ENCODE data around the gene PXDN.
"Not testable (repeated sequence)": the region's sequence is repeated elsewhere in the genome, so short reads cannot be mapped to it uniquely, and the experiment has no call there.

PXDN gene

DNA sequence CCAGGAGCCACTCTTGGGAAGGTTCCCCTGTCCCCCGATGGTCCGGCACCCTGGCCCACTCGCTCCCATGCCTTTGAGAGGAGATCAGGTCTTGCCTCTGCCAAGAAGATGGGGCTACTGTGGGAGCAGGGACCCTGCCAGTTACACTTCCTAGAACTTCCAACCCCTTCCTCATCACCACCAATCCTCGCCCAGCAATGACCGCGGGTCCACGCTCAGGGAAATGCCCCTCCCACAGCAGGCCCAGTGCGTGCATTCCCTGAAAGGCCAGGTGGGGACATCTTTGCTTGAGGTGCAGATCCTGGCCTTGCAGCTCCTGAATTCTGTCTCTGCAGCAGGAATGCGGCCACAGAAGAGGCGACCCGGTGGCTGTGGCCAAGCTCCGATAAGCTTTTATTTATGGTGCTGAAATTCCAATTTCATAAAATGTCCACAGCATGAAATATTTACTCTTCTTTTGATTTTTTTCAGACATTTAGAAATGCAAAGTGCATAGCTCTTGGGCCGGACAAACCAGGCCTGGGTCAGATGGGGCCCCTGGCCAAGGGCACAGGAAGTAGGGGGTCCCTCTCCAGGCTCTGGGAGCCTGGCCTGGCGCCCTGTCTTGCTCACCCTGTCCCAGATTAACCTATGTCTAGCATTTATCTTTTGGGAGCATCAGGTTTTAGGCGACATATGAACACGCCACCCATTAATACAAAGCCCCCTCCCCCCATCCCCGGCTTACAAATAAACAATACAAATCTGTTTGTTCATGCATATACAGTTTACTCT is 29.8 kb downstream of the PXDN start:
- no peak overlapping the region for H3K4me3 ChIP-seq (ENCODE audit: low read length)
- DNase-seq (ENCODE audit: low read depth, low spot score) = no peak

DNA sequence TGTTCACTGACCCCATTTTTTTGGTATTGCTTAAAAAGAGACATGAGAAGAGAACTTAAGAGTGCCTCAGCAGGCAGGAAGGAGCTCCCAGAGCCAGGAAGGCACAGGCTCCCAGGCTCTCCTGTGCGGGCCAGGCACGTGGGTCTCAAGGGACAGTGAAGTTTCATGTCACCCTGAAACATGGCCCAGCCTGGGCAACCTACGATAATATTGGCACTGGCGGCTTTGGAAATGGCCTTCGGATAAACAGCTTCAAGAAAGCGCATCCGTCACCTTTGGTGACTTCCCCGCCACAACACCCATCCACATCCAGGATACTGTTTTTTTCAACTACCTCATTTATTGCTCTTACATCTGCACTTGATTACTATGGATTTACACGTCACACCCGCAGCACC is 30.5 kb downstream of the PXDN start:
- no peak overlapping the region for H3K4me3 ChIP-seq (ENCODE audit: low read length)
- no peak for DNase-seq (ENCODE audit: low read depth, low spot score)

DNA sequence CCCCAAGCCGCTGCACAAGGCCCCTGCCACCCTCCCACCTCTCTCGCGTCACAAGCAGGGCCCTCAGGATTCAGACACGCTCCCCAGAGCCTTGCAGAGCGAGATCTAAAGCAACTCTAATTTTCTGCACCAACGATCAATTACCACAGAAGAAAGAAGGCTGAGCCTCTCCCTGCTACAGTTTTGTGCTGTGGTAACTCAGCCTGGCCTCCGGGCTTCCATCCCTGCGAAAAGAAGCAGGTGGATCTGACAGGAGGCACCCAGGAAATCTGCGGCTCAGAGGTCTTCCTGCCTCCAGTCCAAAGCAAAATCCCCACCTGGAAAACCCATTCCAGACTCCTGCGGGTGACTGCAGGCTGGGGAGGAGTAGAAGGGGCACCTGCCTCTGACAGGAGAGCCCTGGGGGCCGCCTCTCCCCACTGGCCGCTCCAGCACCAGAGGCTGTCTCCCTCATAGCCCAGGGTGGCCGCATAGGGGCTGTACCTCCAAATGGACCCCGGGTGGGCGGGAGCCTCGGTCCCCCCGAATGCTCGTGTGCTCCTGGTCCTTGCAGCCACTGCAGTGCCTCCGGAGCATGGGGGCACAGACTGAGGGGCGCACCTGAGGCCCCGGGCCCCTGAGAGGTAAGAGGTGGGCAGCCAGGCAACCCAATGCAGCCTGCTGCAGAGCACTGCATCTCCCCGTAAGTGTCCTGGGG is 31.0 kb downstream of the PXDN start:
- DNase-seq (ENCODE audit: low read depth, low spot score) = no peak
- H3K4me3 ChIP-seq (ENCODE audit: low read length) = no peak overlapping the region

DNA sequence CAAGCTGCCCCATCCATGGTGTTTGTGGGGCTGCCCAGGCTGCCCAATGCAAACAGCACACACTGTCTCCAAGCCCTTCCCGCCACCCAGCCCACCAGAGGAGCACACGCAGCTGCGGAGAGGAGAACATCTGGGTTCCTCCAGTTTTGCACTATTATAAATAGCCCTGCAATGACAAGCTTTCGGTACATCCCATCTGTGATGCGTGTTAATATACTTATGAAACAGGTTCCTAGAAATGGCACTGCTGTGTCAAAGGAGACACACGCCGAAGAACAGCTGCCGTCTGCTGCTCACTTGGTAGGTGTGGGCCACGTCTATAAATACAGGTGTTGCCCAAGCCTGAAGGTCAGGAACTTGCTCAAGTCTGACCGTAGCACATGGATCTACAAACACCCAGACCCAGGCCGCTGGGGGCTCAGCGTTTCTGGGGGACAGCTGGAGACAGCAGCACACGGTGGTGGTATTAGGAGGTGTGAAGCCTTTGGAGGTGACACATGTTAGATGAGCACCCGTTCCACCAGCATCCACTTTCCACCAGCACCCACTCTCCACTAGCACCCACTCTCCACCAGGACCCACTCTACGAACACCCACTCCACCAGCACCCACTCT is 34.3 kb downstream of the PXDN start:
- DNase-seq (ENCODE audit: low read depth, low spot score) = no peak
- no peak overlapping the region for H3K4me3 ChIP-seq (ENCODE audit: low read length)

DNA sequence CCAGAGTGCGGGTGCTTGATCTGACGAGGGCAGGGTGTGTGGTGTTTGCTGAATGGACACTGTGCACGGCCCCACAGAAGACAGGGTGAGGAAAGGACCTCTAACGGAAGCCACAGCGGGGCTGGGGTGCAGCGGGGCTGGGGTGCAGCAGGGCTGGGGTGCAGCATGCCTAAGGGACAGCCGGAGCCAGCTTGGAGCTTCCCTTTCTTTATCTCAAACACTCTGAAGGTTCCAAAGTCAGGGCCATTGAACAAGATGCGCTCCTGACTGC is 35.0 kb downstream of the PXDN start:
- no peak overlapping the region for H3K4me3 ChIP-seq (ENCODE audit: low read length)
- no peak for DNase-seq (ENCODE audit: low read depth, low spot score)

DNA sequence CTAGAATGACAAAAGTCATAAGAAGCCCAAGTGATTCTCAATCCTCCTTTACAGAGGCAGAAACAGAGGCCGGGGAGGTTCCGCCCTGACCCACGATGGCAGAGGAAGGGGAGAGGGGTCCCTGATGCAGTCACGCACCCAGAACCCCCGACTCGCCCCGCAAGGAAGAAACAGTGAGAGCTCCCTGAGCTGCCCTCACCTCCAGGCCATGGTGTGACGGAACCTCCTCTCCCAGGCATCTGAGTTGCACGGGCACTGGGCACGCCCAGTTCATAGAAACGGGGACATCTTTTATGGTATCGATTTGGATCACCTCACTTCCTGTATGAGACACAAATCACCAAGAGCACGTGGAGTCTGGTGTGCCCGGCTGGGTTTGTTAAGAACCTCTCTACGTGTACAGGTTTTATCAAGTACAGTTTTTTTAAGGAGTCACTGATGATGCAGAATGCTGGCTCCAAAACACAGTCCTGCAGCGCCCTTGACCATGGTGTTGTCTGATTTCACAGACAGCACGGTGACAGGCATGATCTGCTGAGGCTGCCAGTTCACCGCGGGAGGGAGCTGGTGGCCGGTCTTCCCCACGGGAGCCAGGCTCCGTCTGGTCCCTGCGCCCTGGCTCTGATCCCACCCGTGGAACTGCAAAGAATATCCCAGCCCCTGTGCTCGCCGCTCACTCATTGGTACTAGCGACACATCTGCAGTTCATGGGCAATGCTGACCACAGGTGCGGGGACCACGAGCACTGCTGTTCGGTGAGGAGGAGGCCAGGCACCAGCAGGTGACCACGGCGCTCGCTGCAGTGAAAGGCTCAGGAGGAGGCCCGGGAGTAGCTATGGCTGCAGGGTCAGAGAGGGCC is 35.6 kb downstream of the PXDN start:
- no peak for DNase-seq (ENCODE audit: low read depth, low spot score)
- no peak overlapping the region for H3K4me3 ChIP-seq (ENCODE audit: low read length)

DNA sequence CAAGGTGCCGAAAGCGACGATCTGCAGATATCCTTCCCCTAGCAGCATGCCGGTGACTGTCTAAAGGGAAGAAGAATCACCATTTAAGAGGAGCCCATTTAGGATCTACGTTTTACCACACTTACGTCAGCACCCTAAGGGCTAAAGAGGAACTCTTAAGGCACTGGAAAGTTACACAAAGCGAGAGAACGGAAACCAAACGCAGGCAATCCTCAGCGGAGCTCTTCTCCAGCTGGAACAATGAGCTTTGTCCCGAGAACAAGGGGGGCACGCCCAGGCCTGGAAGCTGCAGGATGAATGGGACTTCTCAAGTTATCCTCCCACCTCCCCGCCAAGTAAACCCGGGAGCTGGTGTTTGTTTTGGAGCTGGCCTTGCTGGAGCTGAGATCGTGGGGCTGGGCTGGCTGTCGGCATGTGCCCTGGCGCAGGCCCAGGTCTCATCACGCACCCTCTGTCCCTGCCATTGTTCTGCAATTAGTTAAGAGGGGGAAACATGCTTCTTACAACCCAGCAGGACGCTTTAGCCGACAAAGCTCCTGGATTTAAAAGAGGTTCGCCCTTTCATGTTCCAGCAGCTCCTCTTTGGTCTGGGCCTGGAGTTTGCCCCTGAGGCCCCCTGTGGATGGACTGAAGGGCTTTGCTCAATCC is 36.4 kb downstream of the PXDN start:
- no peak for DNase-seq (ENCODE audit: low read depth, low spot score)
- no peak overlapping the region for H3K4me3 ChIP-seq (ENCODE audit: low read length)

DNA sequence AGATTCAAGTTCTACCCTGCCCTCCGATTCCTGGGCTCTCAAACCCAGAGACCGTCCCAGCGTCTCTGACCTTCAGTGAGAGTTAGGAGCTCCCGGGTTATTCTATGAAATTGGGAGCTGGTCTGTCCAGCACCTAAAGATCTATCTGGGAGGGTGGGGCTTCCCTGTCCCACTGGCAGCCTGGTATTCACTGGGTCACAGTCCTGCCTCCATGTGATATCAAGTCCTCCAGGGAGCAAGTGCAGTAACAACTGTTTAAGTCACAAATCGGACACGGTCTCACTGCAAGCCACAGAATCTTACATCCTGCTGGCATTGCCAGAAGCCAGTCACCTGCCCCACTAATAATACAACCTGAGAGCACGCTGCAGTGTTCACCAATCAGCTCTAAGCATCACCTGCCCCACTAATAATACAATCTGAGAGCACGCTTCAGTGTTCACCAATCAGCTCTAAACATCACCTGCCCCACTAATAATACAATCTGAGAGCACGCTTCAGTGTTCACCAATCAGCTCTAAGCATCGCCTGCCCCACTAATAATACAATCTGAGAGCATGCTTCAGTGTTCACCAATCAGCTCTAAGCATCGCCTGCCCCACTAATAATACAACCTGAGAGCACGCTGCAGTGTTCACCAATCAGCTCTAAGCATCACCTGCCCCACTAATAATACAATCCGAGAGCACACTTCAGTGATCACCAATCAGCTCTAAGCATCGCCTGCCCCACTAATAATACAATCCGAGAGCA is 38.0 kb downstream of the PXDN start:
- not testable (repeated sequence) for DNase-seq (ENCODE audit: low read depth, low spot score); H3K4me3 ChIP-seq (ENCODE audit: low read length)

DNA sequence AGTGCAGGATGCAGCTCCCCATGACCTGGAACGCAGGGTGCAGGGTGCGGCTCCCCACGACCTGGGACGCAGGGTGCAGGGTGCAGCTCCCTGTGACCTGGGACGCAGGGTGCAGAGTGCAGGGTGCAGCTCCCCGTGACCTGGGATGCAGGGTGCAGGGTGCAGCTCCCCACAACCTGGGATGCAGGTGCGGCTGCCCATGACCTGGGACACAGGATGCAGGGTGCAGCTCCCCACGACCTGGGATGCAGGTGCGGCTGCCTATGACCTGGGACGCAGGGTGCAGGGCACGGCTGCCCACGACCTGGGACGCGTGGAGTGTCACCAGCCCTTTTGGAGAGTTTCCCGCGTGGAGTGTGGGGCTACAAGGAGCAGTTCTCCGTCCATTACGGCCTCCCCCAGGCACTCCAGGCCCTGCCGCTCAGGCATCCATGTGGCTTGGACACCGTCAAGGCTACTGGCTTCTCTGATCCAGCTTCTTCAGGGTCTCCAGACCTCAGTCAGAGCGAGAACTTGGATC is 38.7 kb downstream of the PXDN start:
- H3K4me3 ChIP-seq (ENCODE audit: low read length) = no peak overlapping the region
- DNase-seq (ENCODE audit: low read depth, low spot score) = no peak

DNA sequence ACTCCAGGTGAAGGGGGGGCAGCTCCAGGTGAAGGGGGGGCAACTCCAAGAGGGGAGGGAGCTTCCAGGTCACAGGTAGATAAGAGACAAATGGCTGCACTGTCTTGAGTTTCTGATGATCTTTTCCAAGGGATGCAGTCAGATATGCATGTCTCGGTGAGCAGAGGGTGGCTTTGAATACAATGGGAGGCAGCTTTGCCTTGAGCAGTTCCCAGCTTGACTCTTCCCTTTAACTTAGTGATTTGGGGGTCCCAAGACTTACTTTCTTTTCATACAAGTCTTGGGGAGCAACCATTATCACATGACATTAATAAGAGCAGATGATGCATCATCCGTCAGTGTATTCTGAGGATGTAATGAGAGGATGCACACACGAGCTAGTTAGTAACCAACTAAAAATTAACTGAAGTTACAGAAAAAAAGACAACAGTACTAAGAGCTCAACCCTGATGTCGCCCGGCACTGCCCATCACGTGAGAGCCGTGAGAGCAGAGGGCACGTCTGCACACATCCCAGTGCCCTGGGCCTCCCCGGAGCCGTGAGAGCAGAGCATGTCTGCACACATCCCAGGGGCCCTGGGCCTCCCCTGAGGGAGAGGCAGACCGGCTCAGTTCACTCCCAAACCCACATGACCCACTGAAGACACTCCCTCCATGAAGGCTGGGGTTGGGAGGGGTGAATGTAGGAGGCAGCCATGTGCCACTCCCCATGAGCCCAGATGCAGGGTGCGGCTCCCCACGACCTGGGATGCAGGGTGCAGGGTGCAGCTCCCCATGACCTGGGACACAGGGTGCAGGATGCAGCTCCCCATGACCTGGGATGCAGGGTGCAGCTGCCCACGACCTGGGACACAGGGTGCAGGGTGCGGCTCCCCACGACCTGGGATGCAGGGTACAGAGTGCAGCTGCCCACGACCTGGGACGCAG is 39.4 kb downstream of the PXDN start:
- no peak for DNase-seq (ENCODE audit: low read depth, low spot score)

DNA sequence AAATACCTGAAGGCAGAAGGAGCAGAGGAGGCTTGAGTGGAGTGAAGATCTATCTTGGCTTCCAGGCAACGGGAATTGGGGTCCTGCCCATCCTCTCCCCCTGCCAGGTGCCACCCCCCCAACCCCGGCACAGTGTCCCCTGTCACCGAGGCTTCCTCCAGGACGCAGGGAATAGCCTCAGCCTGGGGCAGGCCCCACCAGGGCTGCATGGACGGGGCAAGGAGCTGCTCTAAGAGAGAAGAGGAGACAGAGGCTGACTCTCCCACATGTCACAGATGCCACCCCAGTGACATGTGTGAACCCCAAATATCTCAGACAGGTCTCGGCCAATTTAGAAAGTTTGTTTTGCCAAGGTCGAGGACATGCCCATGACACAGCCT is 42.1 kb downstream of the PXDN start:
- no peak for DNase-seq (ENCODE audit: low read depth, low spot score)
- no peak overlapping the region for H3K4me3 ChIP-seq (ENCODE audit: low read length)

More for the DNA sequence above, 39.4 kb downstream of the PXDN start:
- no peak overlapping the region for H3K4me3 ChIP-seq (ENCODE audit: low read length)

DNA sequence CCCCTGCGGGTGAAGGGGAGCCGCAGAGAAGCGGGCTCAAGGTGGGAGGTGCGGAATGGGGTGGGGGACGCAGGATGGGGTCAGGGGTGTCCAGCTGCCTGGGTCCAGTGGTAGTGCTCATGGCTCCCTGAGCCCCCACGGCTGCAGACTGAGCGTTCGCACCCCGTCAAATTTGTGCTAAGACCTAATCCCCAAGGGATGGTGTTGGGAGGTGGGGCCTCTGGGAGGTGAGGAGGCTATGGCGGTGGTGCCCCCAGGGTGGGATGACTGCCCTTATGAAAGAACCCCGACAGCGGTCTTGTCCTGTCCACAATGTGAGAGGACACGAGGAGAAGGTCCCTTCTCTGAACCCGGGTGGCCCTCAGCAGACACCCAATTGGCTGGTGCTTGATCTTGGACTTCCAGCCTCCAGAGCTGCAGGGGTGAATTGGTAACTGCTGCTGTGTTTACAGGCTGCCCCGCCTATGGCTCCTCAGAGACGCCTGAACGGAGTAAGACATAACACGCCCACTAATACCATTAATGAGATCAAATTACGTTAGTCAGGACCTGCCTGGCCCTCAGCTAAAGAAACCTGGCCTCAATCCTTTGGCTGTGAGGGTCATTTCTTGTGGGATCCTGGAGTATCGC is 42.6 kb downstream of the PXDN start:
- DNase-seq (ENCODE audit: low read depth, low spot score) = no peak
- no peak overlapping the region for H3K4me3 ChIP-seq (ENCODE audit: low read length)

DNA sequence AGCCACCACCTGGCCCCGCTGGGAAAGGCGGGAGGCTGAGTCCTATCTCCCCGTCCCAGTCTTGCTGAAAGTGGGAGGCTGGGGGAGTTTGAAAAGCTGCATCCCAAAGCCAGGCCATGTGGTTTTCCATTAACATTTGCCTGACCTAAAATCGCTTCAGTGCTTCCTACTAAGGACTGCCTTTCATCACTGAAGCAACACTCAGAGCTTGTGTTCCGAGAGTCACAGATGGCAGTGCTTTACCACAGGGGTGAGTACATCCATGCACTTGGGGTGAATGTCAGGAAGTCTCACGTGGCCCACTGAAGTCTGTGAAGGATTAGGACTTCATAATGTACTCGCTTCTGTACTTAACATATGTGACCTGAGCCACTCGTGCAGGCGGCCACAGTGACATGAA is 43.3 kb downstream of the PXDN start:
- no peak overlapping the region for H3K4me3 ChIP-seq (ENCODE audit: low read length)
- no peak for DNase-seq (ENCODE audit: low read depth, low spot score)

DNA sequence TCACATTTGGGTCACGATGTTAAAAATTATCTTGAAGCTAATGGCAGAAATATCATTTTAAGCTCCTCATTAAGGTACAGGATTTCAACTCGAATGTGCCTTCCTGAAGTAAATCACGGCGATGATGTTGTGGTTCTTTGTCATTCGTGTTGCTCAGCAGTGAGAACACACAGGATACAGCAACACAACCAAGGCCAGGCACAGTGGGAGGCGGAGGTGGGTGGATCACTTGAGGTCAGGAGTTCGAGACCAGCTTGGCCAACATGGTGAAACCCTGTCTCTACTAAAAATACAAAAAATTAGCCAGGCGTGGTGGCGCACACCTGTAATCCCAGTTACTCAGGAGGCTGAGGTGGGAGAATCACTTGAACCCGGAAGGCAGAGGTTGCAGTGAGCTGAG is 43.9 kb downstream of the PXDN start:
- not testable (repeated sequence) for H3K4me3 ChIP-seq (ENCODE audit: low read length); DNase-seq (ENCODE audit: low read depth, low spot score)

DNA sequence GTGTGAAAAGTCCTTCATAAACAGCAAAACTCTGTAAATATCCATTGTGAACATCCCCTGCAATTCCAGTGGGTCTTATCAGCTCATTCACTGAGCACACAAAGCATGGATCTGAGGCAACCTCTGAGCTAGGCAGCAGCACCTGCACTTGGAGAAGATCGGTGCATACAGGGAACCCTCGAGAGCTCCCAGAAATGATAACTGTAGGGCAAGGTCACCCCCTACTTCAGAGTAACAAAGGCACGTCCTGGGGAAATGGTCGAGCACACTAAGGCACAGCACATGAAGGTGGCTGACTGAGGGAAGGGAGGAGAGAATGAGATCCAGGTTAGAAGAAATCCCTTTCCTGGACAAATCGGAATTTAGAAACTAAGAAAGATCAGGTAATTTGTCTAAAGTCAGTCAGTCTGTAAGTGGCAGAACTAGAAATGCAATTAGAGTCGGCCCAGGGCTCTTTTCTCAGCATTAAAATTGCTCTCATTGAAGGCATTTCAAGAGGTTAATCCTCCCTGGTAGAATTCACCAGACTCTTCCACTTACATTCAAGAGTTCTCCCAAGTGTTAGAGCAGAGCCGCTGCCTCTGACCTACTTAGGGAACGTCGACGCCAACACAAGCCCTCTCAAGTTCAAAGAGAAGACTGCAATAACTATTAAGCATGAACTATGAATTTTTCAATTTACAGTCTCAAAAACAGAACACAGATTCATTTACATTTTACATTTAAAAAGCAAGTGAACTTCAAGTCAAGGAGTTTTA is 45.9 kb downstream of the PXDN start:
- H3K4me3 ChIP-seq (ENCODE audit: low read length) = no peak overlapping the region
- no peak for DNase-seq (ENCODE audit: low read depth, low spot score)

DNA sequence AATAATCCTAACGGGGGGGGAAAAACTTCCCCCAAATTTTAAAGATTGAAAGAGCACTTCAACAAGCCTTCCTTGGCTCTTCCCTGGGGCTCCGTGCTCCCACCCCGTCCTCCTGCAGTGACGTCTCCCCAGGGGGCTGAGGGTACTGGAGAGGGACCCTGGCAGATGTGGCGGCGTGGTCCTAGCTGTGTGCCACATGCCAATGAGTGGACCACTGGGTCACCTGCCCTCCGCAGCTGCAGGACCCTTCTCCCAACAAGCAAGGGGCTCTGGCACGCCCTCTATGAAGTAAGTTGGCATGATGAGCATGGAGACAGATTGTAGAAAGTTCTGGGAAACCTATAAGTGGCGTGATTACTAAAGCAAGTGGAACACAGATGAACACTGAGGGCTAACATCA is 46.7 kb downstream of the PXDN start:
- DNase-seq (ENCODE audit: low read depth, low spot score) = no peak
- no peak overlapping the region for H3K4me3 ChIP-seq (ENCODE audit: low read length)

All from Jurkat, Clone E6-1 (cell line).